Erythroblast (primary cell): ENCODE measurements around the gene SIRT2.

Experiments
- GATA1 ChIP-seq: IDR thresholded peaks from 2 replicates; pipeline ENCODE4 v1.6.1; 2011; ENCODE audit warnings: low read depth, mild to moderate bottlenecking, control low read depth, low read length, moderate library complexity
- POLR2A ChIP-seq: IDR thresholded peaks from 2 replicates; pipeline ENCODE4 v1.6.1; 2011; ENCODE audit warnings: mild to moderate bottlenecking, low read length

DNA sequence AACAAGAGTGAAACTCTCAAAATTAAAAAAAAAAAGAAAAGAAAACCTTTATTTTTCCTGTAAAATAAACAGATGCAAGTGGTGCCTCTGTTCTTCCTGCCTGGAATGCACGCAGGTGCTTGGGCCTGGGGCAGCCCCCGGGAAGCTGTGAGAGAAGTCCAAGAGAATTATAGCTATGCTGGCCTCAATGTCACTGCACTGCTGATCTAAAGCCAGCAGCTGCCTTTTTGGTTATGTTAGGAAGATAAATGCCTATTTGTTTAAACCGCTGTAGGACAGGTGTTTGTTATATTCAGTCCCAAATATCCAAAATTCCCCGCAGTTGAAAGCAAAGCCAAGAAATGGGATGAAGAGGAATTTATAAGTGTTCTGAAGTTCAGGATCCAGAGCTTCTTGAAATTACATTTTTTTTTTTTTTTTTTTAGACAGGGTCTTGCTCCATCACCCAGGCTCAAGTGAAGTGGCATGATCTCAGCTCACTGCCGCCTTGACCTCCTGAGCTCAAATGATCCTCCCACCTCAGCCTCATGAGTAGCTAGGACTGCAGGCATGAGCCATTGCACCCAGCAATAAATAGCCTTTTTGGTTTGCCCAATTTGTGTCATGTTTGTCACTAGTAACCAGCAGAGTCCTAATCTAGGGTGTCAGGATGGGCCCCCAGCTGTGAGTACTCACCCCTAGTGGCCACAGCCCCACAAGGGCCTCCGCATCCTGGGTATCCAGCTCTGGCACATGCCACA lies 23.6 kb downstream of the SIRT2 start:
- TF ChIP-seq GATA1, result no peak
- TF ChIP-seq POLR2A, result no peak
